ENCODE data around the gene HPCAL4.

HPCAL4 gene

DNA sequence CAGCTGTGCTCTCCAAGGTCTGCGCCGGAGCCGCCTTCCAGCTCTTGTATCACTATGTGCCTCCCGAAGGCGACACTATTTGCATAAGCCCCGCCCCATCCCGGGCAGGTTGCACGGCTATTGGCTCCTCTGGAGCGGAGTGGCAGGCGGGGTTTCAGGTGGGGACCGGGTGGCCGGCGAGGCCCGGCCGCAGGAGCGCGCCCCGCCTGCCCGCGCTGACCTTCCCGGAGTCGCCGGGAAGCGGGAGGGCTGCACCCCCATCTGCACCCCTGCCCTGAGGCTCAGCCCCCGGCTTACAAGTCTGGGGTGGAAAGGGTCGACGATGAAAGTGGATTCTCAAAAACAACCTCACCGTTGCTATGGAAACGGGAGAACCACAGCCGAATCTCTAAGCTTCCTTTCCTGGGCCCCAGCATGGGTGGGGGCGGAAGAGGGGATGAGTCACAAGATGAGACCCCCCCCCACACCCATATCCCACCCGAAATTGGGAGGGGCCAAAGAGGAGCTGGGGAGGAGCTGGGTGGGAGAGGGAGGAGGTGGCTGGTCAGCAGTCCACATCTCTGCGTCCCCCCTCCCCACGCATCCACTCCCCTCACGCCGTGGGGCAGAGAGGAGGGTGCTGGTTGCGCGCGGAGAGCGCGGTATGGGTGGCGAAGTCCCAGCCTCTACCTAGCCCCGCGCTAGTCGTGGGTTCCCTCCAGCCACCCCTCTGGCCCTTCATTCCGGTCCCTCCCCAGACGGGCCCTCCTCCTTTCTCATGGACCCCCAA lies at the start of gene HPCAL4:
Gene HPCAL4, minus strand, starts transcription at position 51 of the 769 bp plus-strand sequence. CDS start 6,830 bp downstream, outside the sequence.
- no peak for DNase-seq

- peak; percentile 86 for DNase-seq
Measured at GRCh38 chr1:39738622-39739366, 47.6 kb upstream of the HPCAL4 start, which contains the start of gene PPIE. Gene PPIE (plus strand): TSS chr1:39738882. CDS start chr1:39738901, 19 bp downstream.

GRCh38 chr1:39737546-39738169 lies 46.4 kb upstream of the HPCAL4 start:
- no peak for DNase-seq

DNA sequence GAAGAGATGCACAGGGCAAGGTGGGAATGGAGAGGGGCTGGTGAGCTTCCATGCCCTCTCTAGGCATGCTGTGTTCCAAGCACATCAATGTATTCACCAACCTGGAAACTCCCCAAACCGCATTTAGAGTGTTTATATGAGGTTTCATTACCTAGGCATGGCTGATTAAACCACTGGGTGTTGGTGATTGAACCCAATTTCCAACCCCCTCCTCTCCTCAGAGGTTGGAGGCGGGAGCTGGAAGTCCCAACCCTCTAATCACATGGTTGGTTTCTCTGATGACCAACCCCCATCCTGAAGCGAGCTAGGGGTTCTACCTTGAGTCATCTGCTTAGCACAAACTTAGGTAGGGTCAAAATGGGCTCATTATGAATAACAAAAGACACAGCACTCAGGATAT lies 44.5 kb upstream of the HPCAL4 start:
- no peak for DNase-seq

DNA sequence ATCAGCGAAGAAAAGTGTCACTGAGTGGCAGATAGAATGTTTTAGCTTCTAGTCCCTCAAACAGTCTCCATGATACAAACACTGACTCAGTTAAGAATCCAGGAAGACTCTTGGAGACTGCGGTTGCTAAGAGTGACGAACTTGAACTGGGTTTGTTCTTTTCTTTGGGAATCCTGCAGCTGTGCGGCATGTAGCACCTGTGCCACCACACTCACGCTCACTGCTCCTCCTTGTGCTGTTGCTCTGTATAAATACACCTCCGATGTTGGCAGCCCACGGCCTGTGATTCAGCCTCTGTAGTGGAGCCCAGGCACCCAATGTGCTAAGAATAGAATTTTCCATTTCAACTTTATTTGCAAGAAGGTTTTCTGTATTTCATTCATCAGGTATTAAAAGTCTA lies 41.9 kb upstream of the HPCAL4 start:
- no peak for DNase-seq

DNA sequence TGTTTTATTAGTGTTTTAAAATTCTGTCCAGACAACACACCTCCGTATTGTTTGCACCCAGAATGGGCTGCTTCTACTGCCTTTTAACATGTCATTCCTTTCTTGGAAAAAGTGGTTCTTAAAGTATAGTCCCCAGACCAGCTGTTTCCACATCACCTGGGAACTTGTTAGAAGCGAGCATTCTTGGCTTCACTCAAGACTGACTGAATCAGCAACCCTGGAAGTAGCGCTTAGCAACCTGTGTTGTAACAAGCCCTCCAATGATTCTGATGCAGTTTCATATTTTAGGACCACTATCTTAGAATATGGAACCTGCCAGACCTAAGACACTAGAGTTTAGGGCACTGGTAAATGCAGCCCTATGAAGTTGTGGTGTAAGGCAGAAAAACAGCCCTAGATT lies 41.5 kb upstream of the HPCAL4 start:
- DNase-seq, result no peak

DNA sequence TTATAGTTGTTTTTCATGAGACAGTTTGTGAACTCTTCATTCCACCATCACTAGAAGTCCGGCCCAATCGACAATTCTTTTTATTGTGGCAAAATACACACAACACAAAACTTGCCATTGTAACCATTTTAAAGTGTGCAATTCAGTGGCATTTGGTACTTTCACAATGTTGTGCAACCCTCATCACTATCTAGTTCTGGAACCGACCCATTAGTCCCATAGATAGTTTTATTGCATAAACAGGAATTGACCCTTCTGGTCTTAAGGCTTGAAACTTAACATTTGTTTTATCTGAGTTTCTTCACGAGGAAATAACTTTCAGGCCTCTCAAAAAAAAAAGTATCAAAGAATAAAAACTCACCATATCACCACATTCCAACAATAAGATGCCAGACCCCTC lies 38.6 kb upstream of the HPCAL4 start:
- DNase-seq, result no peak

DNA sequence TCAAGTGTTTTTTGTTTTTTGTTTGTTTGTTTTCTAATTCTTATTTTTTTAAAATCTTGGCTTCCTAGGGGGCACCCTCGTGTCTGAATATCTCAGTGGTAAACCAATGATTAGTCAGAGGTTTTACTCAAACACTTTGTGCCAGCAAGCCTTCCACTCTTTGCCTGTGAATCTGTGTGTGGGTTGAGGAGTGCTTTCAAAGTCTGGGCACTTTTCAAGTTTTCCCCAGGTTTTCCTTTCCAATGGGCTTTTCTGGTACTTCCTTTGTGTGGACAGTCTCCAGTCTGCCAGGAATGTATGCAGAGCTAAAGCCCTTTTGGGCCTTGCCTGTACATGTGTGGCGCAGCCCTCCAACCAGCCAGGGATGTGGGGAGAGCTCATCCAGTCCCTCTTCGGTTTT lies 37.8 kb upstream of the HPCAL4 start:
- DNase-seq, result no peak

DNA sequence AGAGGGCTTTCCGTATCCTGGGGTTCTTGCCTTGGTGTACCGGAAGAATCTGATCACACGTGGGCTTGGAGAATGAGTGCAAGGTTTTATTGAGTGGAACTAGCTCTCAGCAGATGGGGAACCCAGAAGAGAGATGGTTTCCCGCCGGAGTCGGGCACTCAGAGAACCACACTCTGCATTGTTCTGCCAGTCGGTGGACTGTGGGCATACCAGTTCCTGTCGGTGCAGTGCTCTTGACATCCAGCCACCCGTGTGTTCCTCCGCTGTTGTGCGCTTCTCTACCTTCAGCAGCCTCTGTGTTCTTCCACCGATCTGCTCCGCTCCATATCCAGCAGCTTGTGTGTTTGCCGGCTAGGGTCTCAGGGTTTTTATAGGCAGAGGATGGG lies 36.7 kb upstream of the HPCAL4 start:
- no peak for DNase-seq

GRCh38 chr1:39727221-39727931 lies 36.1 kb upstream of the HPCAL4 start:
- DNase-seq, result no peak

DNA sequence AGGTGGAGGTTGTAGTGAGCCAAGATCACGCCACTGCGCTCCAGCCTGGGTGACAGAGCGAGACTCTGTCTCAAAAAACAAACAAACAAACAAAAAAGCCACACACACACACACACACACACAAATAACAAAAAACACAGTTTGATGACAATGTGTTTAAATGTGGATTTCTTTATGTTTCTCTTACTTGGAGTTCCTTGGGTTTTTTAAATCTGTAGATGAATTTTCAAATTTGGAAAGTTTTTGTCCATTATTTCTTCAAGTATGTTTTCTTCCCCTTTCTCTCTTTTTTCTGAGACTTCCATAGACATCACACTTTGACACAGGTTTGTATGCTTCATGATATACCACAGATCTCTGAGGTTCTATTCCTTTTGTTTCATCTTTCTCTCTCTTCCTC lies 35.4 kb upstream of the HPCAL4 start:
- no peak for DNase-seq

GRCh38 chr1:39722495-39722894 lies 31.3 kb upstream of the HPCAL4 start:
- no peak for DNase-seq

DNA sequence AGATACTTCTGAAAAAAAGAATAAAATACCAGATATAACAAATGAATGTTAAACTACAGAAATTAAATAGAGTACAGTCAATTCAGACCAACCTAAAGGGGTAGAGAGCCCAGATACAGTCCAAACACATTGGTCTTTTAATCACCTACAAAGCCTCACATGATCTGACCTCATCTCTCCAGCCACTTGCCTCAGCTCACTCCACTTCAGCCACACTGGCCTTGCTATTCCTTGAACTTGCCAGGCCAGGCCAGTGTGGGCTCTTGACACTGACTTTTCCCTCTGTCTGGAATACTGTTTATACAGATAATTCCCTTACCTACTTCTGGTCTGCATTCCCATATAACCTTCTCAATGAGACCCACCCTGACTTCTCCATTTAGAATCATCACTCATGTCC lies 30.4 kb upstream of the HPCAL4 start:
- no peak for DNase-seq

- peak; percentile 59 for DNase-seq
Measured at GRCh38 chr1:39720094-39720999, 29.1 kb upstream of the HPCAL4 start.

- DNase-seq, result no peak
Measured at GRCh38 chr1:39717809-39718208, 26.6 kb upstream of the HPCAL4 start.

- DNase-seq, result no peak
Measured at GRCh38 chr1:39713557-39713956, 22.3 kb upstream of the HPCAL4 start.

- DNase-seq, result no peak
Measured at GRCh38 chr1:39711966-39712340, 20.7 kb upstream of the HPCAL4 start.

DNA sequence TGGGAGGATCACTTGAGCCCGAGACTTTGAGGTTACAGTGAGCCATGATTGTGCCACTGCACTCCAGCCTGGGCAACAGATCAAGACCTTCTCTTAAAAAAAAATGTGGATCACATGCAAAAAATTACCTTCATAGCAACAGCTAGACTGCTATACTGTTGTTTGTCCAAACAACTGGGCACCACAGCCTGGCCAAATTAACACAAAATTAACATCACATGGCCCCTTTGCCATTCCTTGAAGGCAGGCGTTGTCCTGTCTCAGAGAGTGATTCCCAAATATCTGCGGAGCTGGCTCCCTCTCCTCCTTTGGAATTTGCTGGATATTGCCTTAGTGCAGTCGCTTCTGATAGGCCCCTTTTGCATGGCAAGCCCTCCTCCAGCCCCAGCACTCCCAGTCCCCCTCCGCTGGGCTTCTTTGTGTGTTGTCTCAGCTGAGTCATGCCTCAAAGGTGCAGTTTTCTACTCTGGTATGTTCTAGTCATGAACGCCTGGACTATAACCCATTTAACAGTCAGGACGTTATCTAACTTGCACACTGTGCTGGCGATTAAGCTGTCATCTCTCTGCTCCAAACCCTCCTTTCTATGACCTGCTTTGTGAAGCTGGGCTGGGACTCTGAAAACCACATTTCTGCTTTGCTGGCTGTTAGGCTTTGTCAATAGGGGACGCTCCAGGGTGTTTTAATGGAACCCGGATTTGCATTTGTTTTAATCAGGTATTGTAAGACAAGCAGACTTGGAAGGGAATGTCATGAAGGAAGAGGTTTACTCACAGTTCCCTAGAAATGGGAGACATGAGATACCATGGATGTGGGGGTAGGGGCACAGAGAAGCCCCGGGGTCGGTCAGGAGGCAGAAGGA lies 20.1 kb upstream of the HPCAL4 start:
- no peak for DNase-seq

DNA sequence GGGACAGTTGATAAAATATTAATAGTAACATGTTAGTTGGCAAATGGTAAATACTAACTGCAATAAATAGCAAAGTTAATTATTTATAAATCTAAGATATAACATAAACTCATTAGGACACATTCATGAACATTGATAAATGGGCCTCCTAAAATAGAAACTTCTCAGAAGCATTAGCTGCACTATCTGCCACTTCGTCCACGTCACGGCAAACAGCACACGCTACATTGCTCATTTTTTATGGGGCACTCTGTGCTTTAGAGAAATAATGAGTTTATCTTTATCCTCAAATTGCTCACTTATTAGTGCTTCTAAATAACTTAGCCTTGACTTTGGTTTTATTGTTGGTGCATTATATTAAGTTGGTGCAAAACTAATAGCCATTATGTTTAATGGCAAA lies 16.3 kb upstream of the HPCAL4 start:
- DNase-seq, result no peak

- DNase-seq, result no peak
Measured at GRCh38 chr1:39704757-39705156, 13.5 kb upstream of the HPCAL4 start.

DNA sequence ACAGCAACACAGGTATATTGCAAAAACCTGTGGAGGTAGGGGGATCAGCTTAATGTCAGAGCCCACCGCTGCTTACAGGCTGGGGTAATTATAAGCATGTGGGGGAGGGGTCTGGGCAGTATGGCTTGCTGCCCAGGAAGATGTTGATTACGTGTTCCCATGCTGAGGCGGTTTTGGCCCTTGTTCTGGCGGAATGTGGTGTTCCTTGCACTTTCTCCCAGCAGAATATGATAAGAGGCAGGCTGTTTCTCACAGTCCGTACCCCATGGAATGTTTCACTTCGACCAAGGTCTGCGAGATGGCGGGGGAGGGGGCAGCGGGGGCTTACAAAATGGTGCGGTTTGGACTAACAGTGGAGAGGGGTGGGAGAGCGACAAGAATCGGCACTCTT lies 9.8 kb upstream of the HPCAL4 start:
- no peak for DNase-seq
